H54 (cell line): Measurements from ENCODE around the gene BMP10.

Experiments
- DNase-seq: peaks from one replicate; pipeline ENCODE4 v3.0.0; 2011; ENCODE audit warnings: low spot score, mixed read lengths; ENCODE audit not compliant: insufficient read length
- FAIRE-seq: peaks from 3 replicates; lab custom pipeline; 2011; peaks lifted over from hg19 to GRCh38; lab: Jason Lieb, UNC
- POLR2A ChIP-seq: IDR thresholded peaks from 2 replicates; pipeline ENCODE4 v1.6.1; 2011; ENCODE audit warnings: low read depth, mild to moderate bottlenecking, low read length

BMP10 gene, protein sequence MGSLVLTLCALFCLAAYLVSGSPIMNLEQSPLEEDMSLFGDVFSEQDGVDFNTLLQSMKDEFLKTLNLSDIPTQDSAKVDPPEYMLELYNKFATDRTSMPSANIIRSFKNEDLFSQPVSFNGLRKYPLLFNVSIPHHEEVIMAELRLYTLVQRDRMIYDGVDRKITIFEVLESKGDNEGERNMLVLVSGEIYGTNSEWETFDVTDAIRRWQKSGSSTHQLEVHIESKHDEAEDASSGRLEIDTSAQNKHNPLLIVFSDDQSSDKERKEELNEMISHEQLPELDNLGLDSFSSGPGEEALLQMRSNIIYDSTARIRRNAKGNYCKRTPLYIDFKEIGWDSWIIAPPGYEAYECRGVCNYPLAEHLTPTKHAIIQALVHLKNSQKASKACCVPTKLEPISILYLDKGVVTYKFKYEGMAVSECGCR

DNA sequence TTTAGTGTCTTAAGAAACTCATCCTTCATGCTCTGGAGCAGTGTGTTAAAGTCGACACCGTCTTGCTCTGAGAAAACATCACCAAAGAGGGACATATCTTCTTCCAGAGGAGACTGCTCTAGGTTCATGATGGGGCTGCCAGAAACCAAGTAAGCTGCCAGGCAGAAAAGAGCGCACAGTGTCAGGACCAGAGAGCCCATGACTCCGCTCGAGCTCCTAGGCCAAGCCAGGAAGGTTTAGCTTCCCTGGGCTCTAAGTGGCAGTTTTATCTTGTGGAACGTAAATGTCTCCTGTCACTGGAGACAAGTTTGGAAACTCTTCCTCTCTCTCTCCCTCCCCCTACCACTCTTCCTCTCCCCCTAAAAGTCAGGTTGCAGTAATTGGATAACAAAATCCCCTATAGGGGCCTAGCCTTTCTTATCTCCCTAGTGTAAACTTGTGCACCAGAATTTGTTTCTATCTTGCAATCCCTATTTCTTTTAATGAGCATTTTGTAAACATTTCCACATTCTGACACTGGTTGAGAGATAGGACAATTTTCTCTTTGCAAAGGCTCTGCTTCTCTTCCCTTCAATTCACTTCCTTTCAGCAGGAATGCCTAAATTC, at the start of gene BMP10:
TSS of gene BMP10 (minus strand) at position 239 of the 606 bp plus-strand sequence. CDS start at position 200, 39 bp downstream.
- FAIRE-seq: no peak
- no peak for TF ChIP-seq POLR2A
- no peak for DNase-seq

DNA sequence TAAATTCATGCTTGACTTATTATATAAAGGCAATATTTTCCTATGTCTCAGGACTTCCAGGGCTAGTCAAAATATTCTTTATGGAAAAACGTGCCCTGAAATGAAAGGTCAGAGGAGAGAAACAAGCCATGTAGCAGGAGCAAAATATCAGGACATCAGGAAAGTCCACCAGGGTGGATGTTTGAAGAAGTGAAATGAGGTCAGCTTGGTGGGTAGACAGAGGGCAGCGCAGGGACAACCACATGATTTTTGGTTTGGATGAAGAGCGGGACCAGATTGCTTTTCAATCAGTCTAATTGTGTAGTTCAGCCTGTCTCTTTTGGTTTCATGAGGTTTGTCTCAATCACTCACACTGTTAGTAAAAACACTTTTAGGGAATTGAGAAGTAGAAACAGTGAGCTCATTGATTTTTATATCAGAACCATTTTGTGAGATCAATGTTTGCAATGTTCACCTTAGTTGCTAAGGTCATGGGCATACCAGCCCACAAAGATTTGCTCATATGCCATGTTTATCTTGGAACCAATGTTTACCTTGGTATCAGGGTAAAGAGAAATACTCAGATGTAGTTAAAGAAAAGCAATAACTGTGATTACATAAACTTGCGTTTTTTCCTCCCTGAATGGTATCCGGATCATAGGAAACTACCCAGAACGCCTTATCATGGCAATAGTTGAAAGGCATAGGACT, 49.4 kb upstream of the BMP10 start:
- DNase-seq (no peak), FAIRE-seq (no peak)
- no peak for TF ChIP-seq POLR2A

GRCh38 chr2:68918497-68918896, 47.3 kb upstream of the BMP10 start:
- TF ChIP-seq POLR2A: no peak
- FAIRE-seq: no peak
- DNase-seq: no peak

GRCh38 chr2:68917034-68917718, 46.0 kb upstream of the BMP10 start:
- no peak for TF ChIP-seq POLR2A
- FAIRE-seq: no peak
- no peak for DNase-seq

DNA sequence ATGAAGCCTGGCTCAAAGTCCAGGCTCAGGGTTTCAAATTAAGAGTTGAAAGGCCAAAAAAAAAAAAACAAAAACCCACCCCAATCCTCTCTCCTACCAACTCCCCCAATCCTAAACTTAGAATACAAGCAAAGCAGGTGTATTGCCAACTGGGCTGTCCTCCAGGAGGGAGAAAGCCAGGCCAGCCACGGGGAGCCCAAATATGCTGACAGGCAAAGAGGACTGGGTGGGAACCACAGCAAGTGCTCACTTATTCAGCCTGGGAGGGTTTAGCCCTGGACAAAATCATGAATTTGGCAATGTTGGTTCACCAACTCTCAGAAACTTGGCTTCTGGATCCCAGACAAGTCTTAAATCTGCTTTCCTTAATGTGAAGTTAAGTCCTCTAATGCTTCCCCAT, 45.0 kb upstream of the BMP10 start:
- TF ChIP-seq POLR2A: no peak
- DNase-seq (no peak), FAIRE-seq (no peak)

- FAIRE-seq: no peak
- no peak for DNase-seq
- no peak for TF ChIP-seq POLR2A
Observed at GRCh38 chr2:68915393-68915792, 44.2 kb upstream of the BMP10 start.

DNA sequence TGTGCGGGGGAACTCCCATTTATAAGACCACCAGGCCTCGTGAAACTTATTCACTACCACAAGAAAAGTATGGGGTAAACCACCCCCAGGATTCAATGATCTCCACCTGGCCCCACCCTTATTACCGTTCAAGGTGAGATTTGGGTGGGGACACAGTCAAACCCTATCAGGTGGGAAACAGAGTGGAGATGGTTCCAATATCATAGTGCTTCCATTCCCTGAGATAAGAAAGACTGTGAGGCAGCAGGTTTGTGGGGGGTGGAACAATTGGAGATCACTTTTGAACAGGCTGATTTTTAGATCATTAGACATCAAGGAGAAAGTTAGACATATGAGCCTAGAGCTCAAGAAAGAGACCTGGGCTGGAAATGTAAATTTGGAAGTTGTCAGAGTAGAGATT, 42.2 kb upstream of the BMP10 start:
- DNase-seq (no peak), FAIRE-seq (no peak)
- no peak for TF ChIP-seq POLR2A

DNA sequence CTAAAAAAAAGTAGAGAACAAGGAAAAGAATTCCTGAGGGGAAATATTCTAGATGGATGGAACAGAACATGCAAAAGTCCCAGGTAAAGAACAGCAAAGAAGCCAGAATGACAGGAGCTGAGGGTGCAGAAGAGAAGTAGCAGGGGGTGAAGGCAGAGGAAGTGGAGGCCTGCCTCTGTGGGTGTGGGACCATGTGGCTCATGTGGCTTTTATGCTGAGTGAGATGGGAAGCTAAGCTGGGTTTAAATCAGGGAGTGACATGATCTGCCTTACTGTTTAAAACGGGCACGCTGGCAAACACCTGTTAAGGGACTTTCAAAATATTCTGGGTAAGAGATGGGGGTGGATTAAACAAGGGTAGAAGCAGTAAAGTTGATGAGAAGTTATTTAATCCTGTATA, 41.5 kb upstream of the BMP10 start:
- TF ChIP-seq POLR2A: no peak
- no peak for FAIRE-seq
- no peak for DNase-seq

DNA sequence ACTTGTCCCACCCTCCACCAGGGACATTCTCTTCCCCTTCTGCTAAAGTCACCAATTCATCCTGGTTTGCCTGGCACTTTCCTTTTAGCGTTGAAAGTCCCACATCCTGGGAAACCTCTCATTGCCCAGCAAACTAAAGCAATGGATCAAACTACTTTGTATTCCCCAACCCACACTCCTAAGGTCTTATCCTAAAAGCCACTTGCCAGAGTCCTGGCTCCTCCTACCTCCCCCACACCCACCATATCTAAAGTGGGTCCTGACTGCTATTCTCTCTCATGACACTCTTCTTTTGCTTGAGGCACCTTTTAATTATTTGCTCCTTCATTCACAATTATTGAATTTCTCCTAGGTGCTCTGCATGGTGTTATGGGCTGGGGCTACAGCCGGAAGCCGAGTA, 40.9 kb upstream of the BMP10 start:
- no peak for TF ChIP-seq POLR2A
- no peak for DNase-seq
- FAIRE-seq: no peak

DNA sequence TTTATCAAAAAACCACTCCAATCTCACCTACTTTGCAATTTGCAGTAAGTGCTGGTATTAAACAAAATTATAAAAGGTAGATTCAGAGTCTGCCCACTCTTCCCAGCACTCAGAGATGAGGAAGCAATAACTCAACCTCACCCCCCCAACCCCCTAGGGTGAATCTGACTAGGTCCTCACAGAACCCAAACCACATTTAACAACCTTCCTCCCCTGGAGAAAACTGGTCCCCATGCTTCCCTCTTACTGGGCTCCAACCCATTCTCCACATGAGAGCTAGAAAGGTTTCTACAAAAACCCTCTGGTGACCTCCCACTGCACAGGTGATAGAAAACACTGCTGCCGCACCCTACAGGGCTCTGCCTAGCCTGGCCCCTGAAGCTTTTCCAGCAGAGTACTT, 40.5 kb upstream of the BMP10 start:
- no peak for TF ChIP-seq POLR2A
- DNase-seq (no peak), FAIRE-seq (no peak)

GRCh38 chr2:68911246-68911645, 40.0 kb upstream of the BMP10 start:
- DNase-seq: no peak
- no peak for TF ChIP-seq POLR2A
- FAIRE-seq: no peak

DNA sequence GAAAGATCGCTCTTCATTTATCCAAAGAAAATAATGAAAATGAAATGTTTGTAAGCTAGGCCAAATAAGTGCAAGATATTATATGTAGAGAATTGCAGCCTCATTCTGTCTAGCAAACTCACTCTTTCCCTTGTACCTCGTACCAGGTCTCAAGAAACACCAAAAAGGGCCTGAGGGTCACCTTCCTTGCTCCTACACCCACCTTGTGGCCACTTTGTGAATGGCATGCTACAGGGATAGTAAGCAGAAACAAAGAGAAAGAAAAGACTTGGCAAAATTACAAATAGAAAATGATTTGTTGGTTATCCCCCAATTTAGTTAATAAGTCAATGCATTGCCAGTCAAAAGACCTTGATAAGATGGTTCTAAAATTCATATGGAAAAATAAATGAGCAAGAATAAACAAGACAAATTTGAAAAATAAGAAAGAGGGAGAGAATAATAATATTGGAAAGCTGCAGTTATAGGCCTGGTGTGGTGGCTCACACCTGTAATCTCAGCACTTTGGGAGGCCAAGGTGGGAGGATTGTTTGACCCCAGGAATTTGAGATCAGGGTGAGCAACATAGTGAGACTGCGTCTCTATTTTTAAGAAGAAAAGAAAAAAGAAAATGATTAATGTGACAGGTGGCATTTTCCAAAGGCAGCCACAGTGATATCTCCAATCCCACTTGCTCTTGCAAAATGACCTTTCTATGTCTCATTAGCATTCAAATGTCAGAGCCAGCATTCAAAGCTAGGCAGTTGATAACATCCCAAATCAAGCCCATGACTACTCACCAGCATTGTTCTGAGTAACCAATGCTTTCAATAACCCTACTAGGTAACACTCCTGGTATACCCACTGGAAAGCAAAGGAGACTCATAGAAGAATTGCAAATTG, 38.8 kb upstream of the BMP10 start:
- TF ChIP-seq POLR2A: no peak
- FAIRE-seq (peak; percentile 27), DNase-seq (peak; percentile 24)

GRCh38 chr2:68908392-68908970, 37.3 kb upstream of the BMP10 start:
- TF ChIP-seq POLR2A: no peak
- FAIRE-seq (peak; percentile 98), DNase-seq (peak; percentile 57)

GRCh38 chr2:68907920-68908253, 36.7 kb upstream of the BMP10 start:
- TF ChIP-seq POLR2A: no peak
- FAIRE-seq (no peak), DNase-seq (no peak)
